ENCODE measurements around the gene RBMS3. TPM values are rescaled to one million over a fixed set of nuclear protein-coding genes. Genes with fewer than 3 reads are reported as not detected.

RBMS3 gene
- total RNA-seq, 1 donor from 2014 or later = 70.0 TPM

DNA sequence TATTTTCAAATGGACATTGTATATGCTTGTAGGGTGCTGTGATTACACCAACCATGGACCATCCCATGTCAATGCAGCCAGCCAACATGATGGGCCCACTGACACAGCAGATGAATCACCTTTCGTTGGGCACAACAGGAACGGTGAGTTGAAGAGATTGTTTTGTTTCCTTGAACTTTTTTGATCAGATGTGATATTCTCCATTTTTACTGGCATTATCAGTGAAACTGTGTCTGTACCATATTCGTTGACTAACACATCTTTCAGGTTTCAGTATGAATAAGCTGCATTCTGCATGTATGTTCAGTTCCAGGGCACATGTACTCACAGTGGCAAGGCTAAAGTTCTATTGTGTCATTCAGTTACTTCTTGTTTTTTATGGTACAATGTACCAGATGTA is 655.2 kb downstream of the RBMS3 start:
- intact Hi-C loops (cut with DNase I) = no loop called here
- no peaks in the 10 kb centered on the region for H3K27me3 ChIP-seq
- no peak overlapping the region for H3K27ac ChIP-seq
- H3K36me3 ChIP-seq = no peaks in the 10 kb centered on the region
- DNase-seq (ENCODE audit: extremely low spot score in 2 of 2) = no peak
- no peak overlapping the region for H3K4me3 ChIP-seq
- TF ChIP-seq, protein P1, sequence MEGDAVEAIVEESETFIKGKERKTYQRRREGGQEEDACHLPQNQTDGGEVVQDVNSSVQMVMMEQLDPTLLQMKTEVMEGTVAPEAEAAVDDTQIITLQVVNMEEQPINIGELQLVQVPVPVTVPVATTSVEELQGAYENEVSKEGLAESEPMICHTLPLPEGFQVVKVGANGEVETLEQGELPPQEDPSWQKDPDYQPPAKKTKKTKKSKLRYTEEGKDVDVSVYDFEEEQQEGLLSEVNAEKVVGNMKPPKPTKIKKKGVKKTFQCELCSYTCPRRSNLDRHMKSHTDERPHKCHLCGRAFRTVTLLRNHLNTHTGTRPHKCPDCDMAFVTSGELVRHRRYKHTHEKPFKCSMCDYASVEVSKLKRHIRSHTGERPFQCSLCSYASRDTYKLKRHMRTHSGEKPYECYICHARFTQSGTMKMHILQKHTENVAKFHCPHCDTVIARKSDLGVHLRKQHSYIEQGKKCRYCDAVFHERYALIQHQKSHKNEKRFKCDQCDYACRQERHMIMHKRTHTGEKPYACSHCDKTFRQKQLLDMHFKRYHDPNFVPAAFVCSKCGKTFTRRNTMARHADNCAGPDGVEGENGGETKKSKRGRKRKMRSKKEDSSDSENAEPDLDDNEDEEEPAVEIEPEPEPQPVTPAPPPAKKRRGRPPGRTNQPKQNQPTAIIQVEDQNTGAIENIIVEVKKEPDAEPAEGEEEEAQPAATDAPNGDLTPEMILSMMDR (IDR thresholded peaks at IDR 0.05) = no peak
- TF ChIP-seq POLR2A (IDR thresholded peaks at IDR 0.05) = no peak
- no peak for TF ChIP-seq POLR2AphosphoS5 (IDR thresholded peaks at IDR 0.05; ENCODE audit: insufficient read depth in 1 of 2, low read depth in 1 of 2)
- no peaks in the 10 kb centered on the region for H3K4me1 ChIP-seq
- no peaks in the 10 kb centered on the region for H3K9me3 ChIP-seq

DNA sequence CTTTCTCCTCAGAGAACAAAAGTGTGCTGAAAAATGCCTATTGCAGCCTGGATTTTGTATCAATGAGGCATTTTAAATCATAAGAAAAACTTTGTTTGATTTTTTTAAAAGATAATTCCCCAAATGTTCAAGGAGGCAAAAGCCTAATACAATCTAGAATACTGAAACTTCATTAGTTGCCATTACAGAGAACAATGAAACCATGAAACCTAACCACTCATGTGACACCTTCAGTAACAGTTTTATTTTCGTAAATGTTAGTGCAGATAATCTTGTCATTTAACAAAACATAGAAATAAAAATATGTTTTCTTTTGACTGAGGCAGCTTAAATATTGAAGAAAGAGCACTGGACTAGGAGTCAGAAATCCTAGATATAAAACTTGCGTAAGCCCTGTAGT is 655.9 kb downstream of the RBMS3 start:
- H3K9me3 ChIP-seq = no peaks in the 10 kb centered on the region
- no peak overlapping the region for H3K27ac ChIP-seq
- TF ChIP-seq, protein P1 (IDR thresholded peaks at IDR 0.05) = no peak
- TF ChIP-seq POLR2A (IDR thresholded peaks at IDR 0.05) (no peak), POLR2AphosphoS5 (IDR thresholded peaks at IDR 0.05; ENCODE audit: insufficient read depth in 1 of 2, low read depth in 1 of 2) (no peak)
- H3K27me3 ChIP-seq = no peaks in the 10 kb centered on the region
- no peak for DNase-seq (ENCODE audit: extremely low spot score in 2 of 2)
- no peak overlapping the region for H3K4me3 ChIP-seq
- H3K36me3 ChIP-seq = no peaks in the 10 kb centered on the region
- intact Hi-C loops (cut with DNase I) = no loop called here
- no peaks in the 10 kb centered on the region for H3K4me1 ChIP-seq

DNA sequence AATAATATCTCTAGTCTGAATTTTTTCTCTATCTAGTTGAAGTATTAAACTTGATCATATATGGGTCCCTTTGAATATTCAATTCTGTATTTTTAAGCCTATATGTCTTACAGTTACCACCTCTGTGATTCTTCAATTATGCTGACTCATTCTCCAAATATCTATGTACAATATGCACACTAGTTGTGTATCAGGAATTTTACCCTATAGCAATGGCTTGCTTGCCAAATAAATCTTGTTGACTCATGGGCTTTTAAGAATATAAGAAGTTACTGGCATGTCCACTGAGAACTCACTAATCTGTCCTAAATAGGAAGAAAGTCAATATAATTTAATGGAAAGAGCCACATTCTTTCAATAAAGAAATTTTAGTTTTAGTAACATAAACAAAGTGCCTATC is 656.3 kb downstream of the RBMS3 start:
- Histone ChIP-seq H3K4me3 (no peak overlapping the region), H3K4me1 (no peaks in the 10 kb centered on the region), H3K27me3 (no peaks in the 10 kb centered on the region), H3K36me3 (no peaks in the 10 kb centered on the region), H3K9me3 (no peaks in the 10 kb centered on the region), H3K27ac (no peak overlapping the region)
- no peak for DNase-seq (ENCODE audit: extremely low spot score in 2 of 2)
- TF ChIP-seq, protein P1 (IDR thresholded peaks at IDR 0.05) = no peak
- TF ChIP-seq POLR2A (IDR thresholded peaks at IDR 0.05) (no peak), POLR2AphosphoS5 (IDR thresholded peaks at IDR 0.05; ENCODE audit: insufficient read depth in 1 of 2, low read depth in 1 of 2) (no peak)
- intact Hi-C loops (cut with DNase I) = no loop called here

DNA sequence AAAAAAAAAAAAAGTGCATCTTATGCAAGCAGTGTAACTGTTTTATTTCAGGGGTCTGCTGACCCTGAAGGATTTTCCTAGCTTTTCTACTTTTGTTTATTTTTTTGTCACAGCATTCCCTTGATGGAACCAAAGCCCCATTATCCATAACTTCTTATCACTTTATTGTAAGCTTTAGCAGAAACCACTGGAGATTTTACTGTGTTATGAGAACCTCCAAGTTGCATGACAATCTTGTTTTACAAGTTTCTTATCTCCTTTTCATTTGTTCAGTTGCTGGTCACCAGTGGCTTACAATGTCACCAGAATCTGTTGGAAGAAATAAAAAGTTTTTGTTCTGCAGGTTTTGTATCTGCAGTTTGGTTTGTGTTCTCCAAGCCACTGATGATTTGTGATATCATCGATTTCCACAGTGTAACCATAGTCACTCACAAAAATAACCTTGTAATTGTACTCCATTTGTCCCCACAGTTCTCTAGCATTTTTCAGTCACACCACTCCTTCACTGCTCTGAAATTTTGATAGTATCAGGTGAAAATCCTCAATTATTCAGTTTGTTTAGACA is 660.0 kb downstream of the RBMS3 start:
- no peak for DNase-seq (ENCODE audit: extremely low spot score in 2 of 2)
- intact Hi-C loops (cut with DNase I) = no loop called here

DNA sequence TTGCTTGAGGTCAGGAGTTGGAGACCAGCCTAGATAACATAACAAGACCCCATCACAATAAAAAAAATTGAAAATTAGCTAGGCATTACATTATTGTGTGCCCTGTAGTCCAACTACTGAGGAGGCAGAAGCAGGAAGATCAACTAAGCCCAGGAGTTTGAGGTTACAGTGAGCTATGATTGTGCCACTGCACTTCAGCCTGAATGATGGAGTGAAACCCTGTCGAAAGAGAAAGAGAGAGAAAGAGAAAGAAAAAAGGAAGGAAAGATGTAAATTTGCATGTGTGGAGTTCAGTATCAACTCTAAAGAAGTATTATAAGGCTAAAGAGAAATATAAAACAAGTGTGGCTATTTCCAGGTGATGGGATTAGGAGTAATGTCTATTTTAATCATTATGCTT is 661.4 kb downstream of the RBMS3 start:
- no peaks in the 10 kb centered on the region for H3K36me3 ChIP-seq
- H3K4me1 ChIP-seq = no peaks in the 10 kb centered on the region
- DNase-seq (ENCODE audit: extremely low spot score in 2 of 2) = no peak
- no peak overlapping the region for H3K27ac ChIP-seq
- H3K27me3 ChIP-seq = no peaks in the 10 kb centered on the region
- H3K9me3 ChIP-seq = no peaks in the 10 kb centered on the region
- no peak overlapping the region for H3K4me3 ChIP-seq
- intact Hi-C loops (cut with DNase I) = no loop called here
- TF ChIP-seq, protein P1 (IDR thresholded peaks at IDR 0.05) = no peak
- TF ChIP-seq POLR2AphosphoS5 (IDR thresholded peaks at IDR 0.05; ENCODE audit: insufficient read depth in 1 of 2, low read depth in 1 of 2) (no peak), POLR2A (IDR thresholded peaks at IDR 0.05) (no peak)

More for the DNA sequence above, 660.0 kb downstream of the RBMS3 start:
- H3K4me1 ChIP-seq = no peaks in the 10 kb centered on the region
- H3K27me3 ChIP-seq = no peaks in the 10 kb centered on the region
- H3K4me3 ChIP-seq = no peak overlapping the region
- H3K36me3 ChIP-seq = no peaks in the 10 kb centered on the region
- no peak overlapping the region for H3K27ac ChIP-seq
- TF ChIP-seq, protein P1 (IDR thresholded peaks at IDR 0.05) = no peak
- H3K9me3 ChIP-seq = no peaks in the 10 kb centered on the region

All from vagina (tissue), 2 donors.